Common myeloid progenitor, CD34-positive (primary cell): Measurements from ENCODE around the gene NME5.

Experiments
- CTCF ChIA-PET: fragments of 350-600 bp; sonication (Branson Sonifier 250); formaldehyde crosslinking; loops from one replicate; lab custom pipeline; 2021; ENCODE audit warnings: antibody characterized with exemption; lab: Charles Lee
- POLR2A ChIA-PET: fragments of 350-600 bp; sonication (Branson Sonifier 250); formaldehyde crosslinking; loops from one replicate; lab custom pipeline; 2021; ENCODE audit warnings: antibody characterized with exemption; lab: Charles Lee
- DNase-seq, 3 donors: peaks; one replicate each; pipeline versions ENCODE4 v3.0.0 to v3.0.0-alpha.2; 2013
- H3K27ac ChIP-seq, 2 experiments: 1 replicate in 1 of 2; 2 replicates in 1 of 2; pipeline ENCODE4 v1.7.0; 2013; ENCODE audit warnings: inconsistent platforms in 2 of 2, low read length in 2 of 2, mild to moderate bottlenecking in 2 of 2, low read depth in 1 of 2, moderate library complexity in 1 of 2; ENCODE audit not compliant: severe bottlenecking in 2 of 2, insufficient read depth in 1 of 2, poor library complexity in 1 of 2
- H3K27me3 ChIP-seq, 5 experiments: replicated peaks in 2 of 5; 1 replicate in 3 of 5; 2 replicates in 2 of 5; pipeline versions ENCODE4 v1.6.1 to v1.7.0; 2013; ENCODE audit warnings: low read length in 4 of 5, mild to moderate bottlenecking in 2 of 5, moderate library complexity in 2 of 5, inconsistent platforms in 1 of 5; ENCODE audit not compliant: insufficient read depth in 5 of 5, control insufficient read depth in 4 of 5
- H3K36me3 ChIP-seq, 4 experiments: 1 replicate in 2 of 4; 2 replicates in 2 of 4; pipeline versions ENCODE4 v1.6.1 to v1.7.0; 2013; ENCODE audit warnings: low read length in 3 of 4, control low read depth in 1 of 4, mild to moderate bottlenecking in 1 of 4; ENCODE audit not compliant: control insufficient read depth in 4 of 4, insufficient read depth in 4 of 4
- H3K4me1 ChIP-seq, 4 experiments: 1 replicate in 3 of 4; 2 replicates in 1 of 4; pipeline versions ENCODE4 v1.6.1 to v1.7.1; 2013; ENCODE audit warnings: low read length in 3 of 4, mild to moderate bottlenecking in 3 of 4, control low read depth in 1 of 4, inconsistent platforms in 1 of 4, moderate library complexity in 1 of 4; ENCODE audit not compliant: control insufficient read depth in 4 of 4, insufficient read depth in 4 of 4; ENCODE audit errors: control extremely low read depth in 1 of 4
- H3K4me3 ChIP-seq, 7 experiments: 1 replicate in 4 of 7; 2 replicates in 3 of 7; pipeline versions ENCODE4 v1.5.1 to v1.7.0; 2013; ENCODE audit warnings: mild to moderate bottlenecking in 7 of 7, low read length in 6 of 7, moderate library complexity in 6 of 7, inconsistent platforms in 2 of 7, low read depth in 2 of 7, control low read depth in 1 of 7; ENCODE audit not compliant: insufficient read depth in 4 of 7, control insufficient read depth in 1 of 7; ENCODE audit errors: extremely low read depth in 1 of 7
- H3K9me3 ChIP-seq, 5 experiments: 1 replicate in 4 of 5; 2 replicates in 1 of 5; pipeline versions ENCODE4 v1.6.1 to v1.7.1; 2013; ENCODE audit warnings: low read length in 4 of 5, mild to moderate bottlenecking in 2 of 5, inconsistent platforms in 1 of 5, low read depth in 1 of 5, moderate library complexity in 1 of 5; ENCODE audit not compliant: control insufficient read depth in 4 of 5, insufficient read depth in 2 of 5; ENCODE audit errors: control extremely low read depth in 1 of 5
- WGBS: methylation state at CpG from one replicate; pipeline ENCODE4 v1.1.5; 2013; ENCODE audit not compliant: insufficient coverage; 5-methylcytosine and 5-hydroxymethylcytosine counted together

Gene NME5

GRCh38 chr5:138103319-138103637, 36.0 kb downstream of the NME5 start:
- H3K4me3 ChIP-seq = no peak overlapping the region
- WGBS = no CpG with 5 or more reads among the region's 3 CpGs
- POLR2A ChIA-PET = no interaction called here

GRCh38 chr5:138102454-138103318, 36.5 kb downstream of the NME5 start:
- no peaks in the 10 kb centered on the region for H3K9me3 ChIP-seq
- no peak overlapping the region for H3K27ac ChIP-seq
- no peaks in the 10 kb centered on the region for H3K36me3 ChIP-seq
- H3K4me3 ChIP-seq = no peak overlapping the region
- no peaks in the 10 kb centered on the region for H3K27me3 ChIP-seq
- WGBS = 92% methylated on average over 6 of the region's 7 CpGs
- no peaks in the 10 kb centered on the region for H3K4me1 ChIP-seq
- POLR2A ChIA-PET = no interaction called here
- DNase-seq = no peak
- CTCF ChIA-PET = interaction anchor here (0.6 to 1.7 kb wide), 6 partner anchors 12 to 38 kb away, joined by 3 to 5 read pairs (median 4); no protein-coding TSS in a partner anchor

More at GRCh38 chr5:138103319-138103637, 36.0 kb downstream of the NME5 start:
- DNase-seq = no peak
- no peaks in the 10 kb centered on the region for H3K36me3 ChIP-seq
- no peak overlapping the region for H3K27ac ChIP-seq
- no peaks in the 10 kb centered on the region for H3K9me3 ChIP-seq
- no peaks in the 10 kb centered on the region for H3K27me3 ChIP-seq
- no peaks in the 10 kb centered on the region for H3K4me1 ChIP-seq
- CTCF ChIA-PET = interaction anchor here (0.6 to 1.7 kb wide), 4 partner anchors 13 to 38 kb away, joined by 3 to 5 read pairs (median 4); no protein-coding TSS in a partner anchor

- POLR2A ChIA-PET = interaction anchor here (1.2 kb wide), 1 partner anchor 19 kb away, joined by 3 read pairs; no protein-coding TSS in a partner anchor
- H3K4me3 ChIP-seq = no peak overlapping the region
- no peaks in the 10 kb centered on the region for H3K27me3 ChIP-seq
- H3K36me3 ChIP-seq = no peaks in the 10 kb centered on the region
- CTCF ChIA-PET = no interaction called here
- no peak overlapping the region for H3K27ac ChIP-seq
- H3K9me3 ChIP-seq = no peaks in the 10 kb centered on the region
- DNase-seq = peak in 1 of 3 donors; percentile 10
- peaks cover 3 to 21% (median 19%) of the 10 kb centered on the region in 4 experiments for H3K4me1 ChIP-seq
- 96% methylated on average over 10 of the region's 11 CpGs for WGBS
These were observed 42.0 kb downstream of the NME5 start for GRCh38 chr5:138096997-138097828.

GRCh38 chr5:138096363-138096762, 42.9 kb downstream of the NME5 start:
- Histone ChIP-seq H3K27me3 (no peaks in the 10 kb centered on the region), H3K9me3 (no peaks in the 10 kb centered on the region), H3K27ac (no peak overlapping the region), H3K4me1 (peaks cover 3 to 21% (median 19%) of the 10 kb centered on the region in 4 experiments), H3K4me3 (no peak overlapping the region), H3K36me3 (no peaks in the 10 kb centered on the region)
- ChIA-PET POLR2A (interaction anchor here (1.2 kb wide), 1 partner anchor 18 kb away, joined by 3 read pairs; no protein-coding TSS in a partner anchor), CTCF (interaction anchor here (1.3 kb wide), 1 partner anchor 11 kb away, joined by 4 read pairs; no protein-coding TSS in a partner anchor)
- no CpG with 5 or more reads among the region's 2 CpGs for WGBS
- DNase-seq = peak in 2 of 3 donors; percentile 20 to 36

GRCh38 chr5:138095100-138095907, 43.9 kb downstream of the NME5 start:
- ChIA-PET CTCF (interaction anchor here (1.3 kb wide), 1 partner anchor 13 kb away, joined by 4 read pairs; no protein-coding TSS in a partner anchor), POLR2A (no interaction called here)
- no peak for DNase-seq
- no peaks in the 10 kb centered on the region for H3K27me3 ChIP-seq
- H3K4me3 ChIP-seq = no peak overlapping the region
- WGBS = 20% methylated on average over 1 of the region's 4 CpGs
- H3K4me1 ChIP-seq = peaks cover 3 to 21% (median 19%) of the 10 kb centered on the region in 4 experiments
- no peaks in the 10 kb centered on the region for H3K9me3 ChIP-seq
- no peaks in the 10 kb centered on the region for H3K36me3 ChIP-seq
- no peak overlapping the region for H3K27ac ChIP-seq

- peak in 1 of 3 donors; percentile 23 for DNase-seq
- no peaks in the 10 kb centered on the region for H3K9me3 ChIP-seq
- WGBS = 0% methylated on average over 1 of the region's 1 CpG
- no peak overlapping the region for H3K4me3 ChIP-seq
- H3K27ac ChIP-seq = peak overlapping the region in 1 of 2 experiments; percentile 46
- no peaks in the 10 kb centered on the region for H3K36me3 ChIP-seq
- peaks cover 3 to 21% (median 19%) of the 10 kb centered on the region in 4 experiments for H3K4me1 ChIP-seq
- POLR2A ChIA-PET = no interaction called here
- CTCF ChIA-PET = interaction anchor here (2.3 to 6.6 kb wide), 2 partner anchors 14 to 24 kb away, joined by 5 to 72 read pairs; no protein-coding TSS in a partner anchor
- H3K27me3 ChIP-seq = no peaks in the 10 kb centered on the region
These were observed 46.2 kb downstream of the NME5 start for GRCh38 chr5:138093036-138093435.
